IMR-90 (cell line): ENCODE measurements around the gene LRRC37A3. TPM values are rescaled to one million over a fixed set of nuclear protein-coding genes. Genes with fewer than 3 reads are reported as not detected.
A peak's percentile ranks its signal among the peaks of the same experiment; 100 is the strongest.
"Not testable (repeated sequence)": the region's sequence is repeated elsewhere in the genome, so short reads cannot be mapped to it uniquely, and the experiment has no call there.

Experiments
- ATAC-seq: fragments of 200-7000 bp; cut with Tn5 transposase; 2 replicates; pipeline ENCODE4 v1.9.1; 2020; ENCODE audit warnings: low read depth, mild to moderate bottlenecking, moderate library complexity
- BruUV-seq: library from RNA; stranded (reverse); fragments of 400-500 nt; replicated peaks from 2 replicates; lab custom pipeline; 2021; lab: Mats Ljungman, UMichigan
- CTCF ChIA-PET: fragments of 300-600 bp; formaldehyde crosslinking; extraction: SDS; loops from one replicate; lab custom pipeline; 2021; ENCODE audit warnings: antibody characterized with exemption; lab: Yijun Ruan, JAX
- POLR2A ChIA-PET: fragments of 300-600 bp; sonication (Branson Sonifier 250); formaldehyde crosslinking; loops from one replicate; lab custom pipeline; 2022; ENCODE audit warnings: antibody characterized with exemption; ENCODE audit not compliant: unreplicated experiment; lab: Charles Lee
- DNase-seq: peaks from one replicate; pipeline ENCODE4 v3.0.0; 2013
- H2AFZ ChIP-seq: replicated peaks from 2 replicates; pipeline ENCODE3; 2013; ENCODE audit warnings: low read length, mild to moderate bottlenecking; ENCODE audit not compliant: poor library complexity
- H2AK5ac ChIP-seq: 2 replicates; pipeline ENCODE4 v1.6.1; 2013; ENCODE audit warnings: low read depth, low read length, inconsistent platforms
- H2AK9ac ChIP-seq: replicated peaks from 2 replicates; pipeline ENCODE3; 2013; ENCODE audit warnings: mild to moderate bottlenecking, low read depth, low read length, moderate library complexity; ENCODE audit not compliant: poor library complexity
- H2BK120ac ChIP-seq: 2 replicates; pipeline ENCODE4 v1.6.1; 2013; ENCODE audit warnings: low read depth, low read length, inconsistent platforms
- H2BK15ac ChIP-seq: 3 replicates; pipeline ENCODE4 v1.6.1; 2013; ENCODE audit warnings: low read depth, low read length, inconsistent platforms
- H2BK20ac ChIP-seq: 2 replicates; pipeline ENCODE4 v1.6.1; 2013; ENCODE audit warnings: low read depth, mild to moderate bottlenecking, inconsistent platforms, low read length, moderate library complexity
- H2BK5ac ChIP-seq: 2 replicates; pipeline ENCODE4 v1.6.1; 2013; ENCODE audit warnings: mild to moderate bottlenecking, low read depth, low read length, inconsistent platforms; ENCODE audit not compliant: poor library complexity, severe bottlenecking
- H3K14ac ChIP-seq: replicated peaks from 2 replicates; pipeline ENCODE4 v1.6.1; 2013; ENCODE audit warnings: low read depth, low read length, inconsistent platforms
- H3K18ac ChIP-seq: 2 replicates; pipeline ENCODE4 v1.6.1; 2013; ENCODE audit warnings: low read depth, low read length, control low read depth
- H3K23ac ChIP-seq: 2 replicates; pipeline ENCODE4 v1.6.1; 2013; ENCODE audit warnings: low read depth, low read length, inconsistent platforms
- H3K27ac ChIP-seq: 2 replicates; pipeline ENCODE4 v1.5.1; 2013; ENCODE audit warnings: mild to moderate bottlenecking, control low read depth, low read length; ENCODE audit not compliant: insufficient read depth
- H3K27me3 ChIP-seq: 2 replicates; pipeline ENCODE4 v1.6.1; 2013; ENCODE audit warnings: low read length; ENCODE audit not compliant: control insufficient read depth, insufficient read depth
- H3K36me3 ChIP-seq: 2 replicates; pipeline ENCODE4 v1.6.1; 2013; ENCODE audit warnings: low read length, mixed read lengths; ENCODE audit not compliant: control insufficient read depth, insufficient read depth
- H3K4ac ChIP-seq: 2 replicates; pipeline ENCODE4 v1.6.1; 2013; ENCODE audit warnings: low read depth, low read length, inconsistent platforms
- H3K4me1 ChIP-seq: 2 replicates; pipeline ENCODE4 v1.6.1; 2013; ENCODE audit warnings: low read length, mixed read lengths; ENCODE audit not compliant: control insufficient read depth, insufficient read depth
- H3K4me2 ChIP-seq: 2 replicates; pipeline ENCODE4 v1.6.1; 2013; ENCODE audit warnings: low read depth, mild to moderate bottlenecking, control low read depth, low read length, moderate library complexity
- H3K4me3 ChIP-seq: 2 replicates; pipeline ENCODE4 v1.5.1; 2013; ENCODE audit warnings: low read depth, mild to moderate bottlenecking, control low read depth, low read length, moderate library complexity; ENCODE audit not compliant: insufficient read depth
- H3K56ac ChIP-seq: 2 replicates; pipeline ENCODE4 v1.6.1; 2013; ENCODE audit warnings: low read length, inconsistent platforms; ENCODE audit not compliant: insufficient read depth; ENCODE audit errors: extremely low read depth
- H3K79me1 ChIP-seq, 2 experiments: 2 replicates each; pipeline ENCODE4 v1.6.1; 2013; ENCODE audit warnings: low read length in 2 of 2, inconsistent platforms in 1 of 2, low read depth in 1 of 2
- H3K9ac ChIP-seq: 2 replicates; pipeline ENCODE4 v1.6.1; 2013; ENCODE audit warnings: low read depth, low read length, control low read depth
- H3K9me1 ChIP-seq: 2 replicates; pipeline ENCODE4 v1.6.1; 2013; ENCODE audit warnings: low read length, inconsistent platforms; ENCODE audit not compliant: insufficient read depth
- H3K9me3 ChIP-seq: 2 replicates; pipeline ENCODE4 v1.6.1; 2013; ENCODE audit warnings: low read length; ENCODE audit not compliant: control insufficient read depth, insufficient read depth
- H4K20me1 ChIP-seq: 2 replicates; pipeline ENCODE4 v1.6.1; 2013; ENCODE audit warnings: low read length, inconsistent platforms; ENCODE audit not compliant: insufficient read depth
- H4K5ac ChIP-seq: 2 replicates; pipeline ENCODE4 v1.6.1; 2013; ENCODE audit warnings: mild to moderate bottlenecking, low read depth, low read length, control low read depth
- H4K8ac ChIP-seq, 2 experiments: 2 replicates each; pipeline ENCODE4 v1.6.1; 2013; ENCODE audit warnings: low read depth in 2 of 2, low read length in 2 of 2, control low read depth in 1 of 2, inconsistent platforms in 1 of 2
- H4K91ac ChIP-seq: 2 replicates; pipeline ENCODE4 v1.6.1; 2013; ENCODE audit warnings: low read depth, low read length, inconsistent platforms; ENCODE audit not compliant: insufficient read depth
- CTCF ChIP-seq: conservative IDR thresholded peaks from 2 replicates; pipeline ENCODE4 v1.5.1; 2012; ENCODE audit warnings: mild to moderate bottlenecking, low read depth, low read length, improper control_type of control experiment
- RAD21 ChIP-seq: IDR thresholded peaks from 2 replicates; pipeline ENCODE4 v1.6.1; 2012; ENCODE audit warnings: low read length, improper control_type of control experiment
- SMC3 ChIP-seq: fragments of 150-350 bp; IDR thresholded peaks from 2 replicates; pipeline ENCODE4 v1.6.1; 2016; ENCODE audit warnings: low read depth, mild to moderate bottlenecking, antibody characterized with exemption, low read length, moderate library complexity
- WGBS, 2 experiments: methylation state at CpG; one replicate each; pipeline versions ENCODE4 v1.1.5 to v1.1.7; 2013; ENCODE audit warnings: missing lambda C conversion rate in 2 of 2; ENCODE audit not compliant: insufficient read length in 1 of 2; ENCODE audit errors: extremely low coverage in 2 of 2; 5-methylcytosine and 5-hydroxymethylcytosine counted together
- dilution Hi-C: fragments of 300-500 bp; cut with HindIII; formaldehyde crosslinking; loops from one replicate; pipeline ENCODE4 v1.14.3; 2018; ENCODE audit warnings: low sequenced_read_pairs; ENCODE audit not compliant: unreplicated experiment
- in situ Hi-C: fragments of 300-500 bp; cut with MboI; formaldehyde crosslinking; loops from 3 replicates; pipeline ENCODE4 v1.14.3; 2019; ENCODE audit warnings: low sequenced_read_pairs, inconsistent platforms, mixed read lengths
- intact Hi-C: fragments of 100-400 bp; cut with micrococcal nuclease; formaldehyde crosslinking; loops from 2 replicates; pipeline ENCODE4 v1.10.0; 2022
- polyA plus RNA-seq, 3 experiments: library from polyadenylated mRNA; depleted of rRNA; stranded (reverse); fragments of >200 nt; gene quantifications; 2 replicates each; pipeline ENCODE4 v1.2.3, GENCODE V29; 2012; ENCODE audit warnings: low replicate concordance in 1 of 3
- total RNA-seq: library from RNA; depleted of rRNA; stranded (reverse); fragments of >200 nt; gene quantifications from 2 replicates; pipeline ENCODE4 v1.2.3, GENCODE V29; 2012

LRRC37A3 gene
- total and polyA plus RNA-seq, 2 of the 4 experiments (the other 2 are of a cell fraction): 3.1 to 4.5 TPM

GRCh38 chr17:64927444-64927843 is 8.2 kb upstream of the LRRC37A3 start:
- H3K27me3 ChIP-seq, H3K56ac ChIP-seq, H2AK9ac ChIP-seq, H3K23ac ChIP-seq, dilution Hi-C loops, H3K14ac ChIP-seq, H3K18ac ChIP-seq, H3K9me1 ChIP-seq, H3K36me3 ChIP-seq, H4K91ac ChIP-seq, H3K79me1 ChIP-seq, H4K20me1 ChIP-seq, H3K9me3 ChIP-seq, in situ Hi-C loops, H3K9ac ChIP-seq, H2AK5ac ChIP-seq, H2AFZ ChIP-seq, H3K4me3 ChIP-seq, POLR2A ChIA-PET, H2BK15ac ChIP-seq, H3K4ac ChIP-seq, H4K5ac ChIP-seq, H3K4me1 ChIP-seq, H3K27ac ChIP-seq, BruUV-seq: not testable (repeated sequence)
- Histone ChIP-seq H2BK20ac (peak overlapping the region; percentile 93; the same call in 1 of the 2 replicates), H4K8ac (peak overlapping the region in 1 of 2 experiments; percentile 57; a peak in 1 of 4 replicates), H2BK5ac (peak overlapping the region; percentile 93), H2BK120ac (peak overlapping the region; percentile 93), H3K4me2 (peak overlapping the region; percentile 97; the same call in 1 of the 2 replicates)
- WGBS, 2 experiments: 17% methylated on average over 1 of the region's 2 CpGs; no CpG with 5 or more reads in 1 of the 2 experiments
- peak; percentile 92 for ATAC-seq
- DNase-seq: peak; percentile 70
- CTCF ChIA-PET: interaction anchor here (0.6 to 0.8 kb wide), 3 partner anchors 17 to 34 kb away, joined by 3 to 6 read pairs (median 5); no protein-coding TSS in a partner anchor
- TF ChIP-seq RAD21 (peak; percentile 39), SMC3 (peak; percentile 38), CTCF (peak; percentile 49)
- intact Hi-C loops: loop anchor here (1.0 kb wide), 1 partner anchor 271 kb away; no protein-coding TSS in a partner anchor

- H3K9me3 ChIP-seq, H4K5ac ChIP-seq, H2BK5ac ChIP-seq, H3K4me3 ChIP-seq, in situ Hi-C loops, H3K23ac ChIP-seq, dilution Hi-C loops, POLR2A ChIA-PET, H3K9me1 ChIP-seq, BruUV-seq, H3K27ac ChIP-seq, H4K91ac ChIP-seq, H2BK20ac ChIP-seq, H3K36me3 ChIP-seq, H2AK9ac ChIP-seq, H3K18ac ChIP-seq, intact Hi-C loops, CTCF ChIA-PET, H3K79me1 ChIP-seq, DNase-seq, H3K9ac ChIP-seq, H3K4me1 ChIP-seq, H4K20me1 ChIP-seq, H4K8ac ChIP-seq, H3K56ac ChIP-seq, H2AFZ ChIP-seq, H3K4me2 ChIP-seq, H3K27me3 ChIP-seq, ATAC-seq, H3K14ac ChIP-seq: not testable (repeated sequence)
- H2BK120ac ChIP-seq: peak overlapping the region; percentile 60; the same call in 1 of the 2 replicates
- peak overlapping the region; percentile 80; the same call in 1 of the 3 replicates for H2BK15ac ChIP-seq
- WGBS, 2 experiments: no CpG with 5 or more reads among the region's 4 CpGs
- 0 out of 2 replicates have a peak overlapping the region, but pooled peaks have one; percentile 29 for H3K4ac ChIP-seq
- peak overlapping the region; percentile 85; the same call in 1 of the 2 replicates for H2AK5ac ChIP-seq
These were observed 7.2 kb upstream of the LRRC37A3 start for GRCh38 chr17:64926430-64926829.
